Right atrium auricular region (tissue), 2 donors: ENCODE data around the gene RRP7A. TPM values are rescaled to one million over a fixed set of nuclear protein-coding genes. Genes with fewer than 3 reads are reported as not detected.

Experiments
- DNase-seq: peaks from one replicate; pipeline ENCODE4 v3.0.0-alpha.2; 2019; ENCODE audit warnings: low spot score
- H3K27ac ChIP-seq, 2 donors: fragments of 200-600 bp; sonication (generic); 1 replicate in 1 of 2; 2 replicates in 1 of 2; pipeline ENCODE4 v1.5.1; 2016 to 2019
- H3K27me3 ChIP-seq, 2 donors: fragments of 200-600 bp; sonication (generic); one replicate each; pipeline versions ENCODE4 v1.5.1 to v1.6.0; 2017 to 2019
- H3K36me3 ChIP-seq: fragments of 200-600 bp; sonication (generic); one replicate; pipeline ENCODE4 v1.5.1; 2016
- H3K4me1 ChIP-seq, 2 donors: fragments of 200-600 bp; sonication (generic); one replicate each; pipeline versions ENCODE4 v1.5.1 to v1.6.0; 2017 to 2019
- H3K4me3 ChIP-seq, 2 donors: fragments of 200-600 bp; sonication (generic); 1 replicate in 1 of 2; 2 replicates in 1 of 2; pipeline ENCODE4 v1.5.1; 2017 to 2019; ENCODE audit warnings: mild to moderate bottlenecking in 1 of 2, moderate library complexity in 1 of 2
- H3K9me3 ChIP-seq, 2 donors: fragments of 200-600 bp; sonication (generic); one replicate each; pipeline ENCODE4 v1.5.1; 2019
- total RNA-seq, 2 donors: library from RNA; depleted of rRNA; stranded (reverse); fragments of >200 nt; gene quantifications; one replicate each; pipeline ENCODE4 v1.1.0, GENCODE V29; 2016
- TF ChIP-seq, protein P1 (sequence below), 2 donors: fragments of 200-600 bp; sonication (generic); IDR thresholded peaks; one replicate each; pipeline ENCODE4 v1.5.1; 2019; ENCODE audit warnings: antibody characterized with exemption in 2 of 2

The RRP7A gene
- total RNA-seq, 2 donors from 2014 or later, result 12.9 to 19.4 TPM

DNA sequence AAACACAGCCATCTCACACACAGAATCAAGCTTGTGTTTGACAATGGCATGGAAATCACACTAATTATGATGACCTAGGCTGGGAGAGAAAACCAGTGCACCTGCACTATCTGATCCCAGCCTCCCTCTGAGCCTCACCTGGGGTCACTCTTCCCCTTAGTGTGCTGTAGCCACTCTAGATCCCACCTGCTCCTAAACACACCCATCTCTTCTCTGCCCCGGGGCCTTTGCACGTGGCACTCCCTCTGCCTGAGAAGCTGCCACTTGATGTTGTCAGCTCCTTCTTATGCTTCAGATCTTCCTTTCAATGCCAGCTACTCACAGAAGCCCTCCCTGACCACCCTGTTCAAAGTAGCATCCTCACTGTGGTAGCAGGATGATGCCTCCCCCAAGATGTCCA, 44.5 kb downstream of the RRP7A start:
- Histone ChIP-seq H3K9me3 (no peaks in the 10 kb centered on the region), H3K36me3 (no peaks in the 10 kb centered on the region), H3K27ac (no peak overlapping the region), H3K4me1 (no peaks in the 10 kb centered on the region), H3K27me3 (no peaks in the 10 kb centered on the region), H3K4me3 (no peak overlapping the region)
- no peak for DNase-seq
- TF ChIP-seq, protein P1, sequence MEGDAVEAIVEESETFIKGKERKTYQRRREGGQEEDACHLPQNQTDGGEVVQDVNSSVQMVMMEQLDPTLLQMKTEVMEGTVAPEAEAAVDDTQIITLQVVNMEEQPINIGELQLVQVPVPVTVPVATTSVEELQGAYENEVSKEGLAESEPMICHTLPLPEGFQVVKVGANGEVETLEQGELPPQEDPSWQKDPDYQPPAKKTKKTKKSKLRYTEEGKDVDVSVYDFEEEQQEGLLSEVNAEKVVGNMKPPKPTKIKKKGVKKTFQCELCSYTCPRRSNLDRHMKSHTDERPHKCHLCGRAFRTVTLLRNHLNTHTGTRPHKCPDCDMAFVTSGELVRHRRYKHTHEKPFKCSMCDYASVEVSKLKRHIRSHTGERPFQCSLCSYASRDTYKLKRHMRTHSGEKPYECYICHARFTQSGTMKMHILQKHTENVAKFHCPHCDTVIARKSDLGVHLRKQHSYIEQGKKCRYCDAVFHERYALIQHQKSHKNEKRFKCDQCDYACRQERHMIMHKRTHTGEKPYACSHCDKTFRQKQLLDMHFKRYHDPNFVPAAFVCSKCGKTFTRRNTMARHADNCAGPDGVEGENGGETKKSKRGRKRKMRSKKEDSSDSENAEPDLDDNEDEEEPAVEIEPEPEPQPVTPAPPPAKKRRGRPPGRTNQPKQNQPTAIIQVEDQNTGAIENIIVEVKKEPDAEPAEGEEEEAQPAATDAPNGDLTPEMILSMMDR (IDR thresholded peaks at IDR 0.05), result no peak

DNA sequence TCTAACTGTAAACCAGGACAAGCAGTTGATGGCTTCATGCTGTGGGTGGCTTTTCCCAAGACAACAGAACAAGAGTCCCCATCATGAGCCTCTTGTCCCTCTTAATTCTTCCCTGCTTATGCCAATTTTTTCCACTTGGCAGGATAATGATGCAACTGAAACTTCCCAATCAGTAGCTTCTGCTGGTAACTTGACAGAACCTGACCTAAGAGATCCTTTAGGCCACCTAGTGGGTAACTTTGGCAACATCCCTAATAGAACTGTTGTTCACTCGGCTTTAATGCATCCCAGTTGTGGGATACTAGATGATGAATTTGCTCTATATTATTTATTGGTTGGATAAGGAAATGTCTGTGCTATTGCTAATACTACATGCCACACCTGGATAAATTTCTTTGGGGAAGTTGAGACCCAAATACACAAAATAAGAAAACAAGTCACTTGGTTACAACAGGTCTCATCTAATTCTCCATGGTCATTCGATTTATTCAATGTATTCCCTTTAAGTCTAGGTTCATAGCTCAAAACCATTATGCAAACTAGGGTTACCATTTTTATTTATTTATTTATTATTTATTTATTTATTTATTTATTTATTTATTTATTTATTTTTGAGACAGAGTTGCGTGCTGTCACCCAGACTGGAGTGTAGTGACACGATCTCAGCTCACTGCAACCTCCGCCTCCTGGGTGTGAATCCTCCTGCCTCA, 46.0 kb downstream of the RRP7A start:
- Histone ChIP-seq H3K27ac (no peak overlapping the region), H3K4me3 (no peak overlapping the region), H3K36me3 (no peaks in the 10 kb centered on the region), H3K9me3 (no peaks in the 10 kb centered on the region), H3K4me1 (no peaks in the 10 kb centered on the region), H3K27me3 (no peaks in the 10 kb centered on the region)
- TF ChIP-seq, protein P1 (IDR thresholded peaks at IDR 0.05), result peak in 1 of 2 donors; percentile 59
- no peak for DNase-seq

DNA sequence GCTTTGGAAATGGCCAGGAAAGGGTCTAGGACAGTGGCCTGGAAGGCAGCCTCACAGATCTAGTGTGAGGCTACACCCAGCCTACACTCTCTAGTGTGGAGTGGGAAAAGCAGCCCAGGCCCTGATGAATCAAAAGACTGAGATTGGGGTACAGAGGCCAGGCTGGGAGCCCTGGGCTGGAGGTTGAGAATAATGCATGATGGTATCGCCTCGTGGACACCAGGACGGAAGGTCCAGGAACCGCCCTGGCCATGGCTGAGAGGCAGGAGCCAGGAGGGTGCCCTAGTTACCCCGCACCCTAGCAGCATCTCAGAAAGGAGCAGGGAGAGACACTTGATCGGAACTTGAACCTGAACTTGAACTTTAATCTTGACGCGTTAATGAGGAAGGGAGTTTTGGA, 46.9 kb downstream of the RRP7A start:
- TF ChIP-seq, protein P1 (IDR thresholded peaks at IDR 0.05), result no peak
- Histone ChIP-seq H3K36me3 (no peaks in the 10 kb centered on the region), H3K4me1 (no peaks in the 10 kb centered on the region), H3K9me3 (no peaks in the 10 kb centered on the region), H3K4me3 (no peak overlapping the region), H3K27me3 (no peaks in the 10 kb centered on the region), H3K27ac (no peak overlapping the region)
- no peak for DNase-seq

DNA sequence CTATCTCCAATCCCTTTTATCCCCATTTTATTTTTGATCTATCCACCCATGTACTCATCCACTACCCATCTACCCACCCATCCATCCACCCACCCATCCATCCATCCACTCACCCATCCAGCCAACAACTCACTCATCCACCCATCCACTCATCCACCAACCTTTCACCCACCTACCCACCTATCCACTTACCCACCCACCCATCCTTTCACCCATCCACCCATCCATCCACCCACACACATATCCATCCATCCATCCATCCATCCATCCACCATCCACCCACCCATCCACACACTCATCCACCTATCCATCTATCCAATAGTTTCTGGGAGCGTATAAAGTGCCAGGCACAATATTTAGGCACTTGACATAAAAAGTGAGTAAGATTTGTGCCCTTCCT, 48.2 kb downstream of the RRP7A start:
- Histone ChIP-seq H3K4me3 (no peak overlapping the region), H3K9me3 (no peaks in the 10 kb centered on the region), H3K27me3 (no peaks in the 10 kb centered on the region), H3K4me1 (no peaks in the 10 kb centered on the region), H3K36me3 (no peaks in the 10 kb centered on the region), H3K27ac (no peak overlapping the region)
- DNase-seq, result no peak
- TF ChIP-seq, protein P1 (IDR thresholded peaks at IDR 0.05), result no peak

DNA sequence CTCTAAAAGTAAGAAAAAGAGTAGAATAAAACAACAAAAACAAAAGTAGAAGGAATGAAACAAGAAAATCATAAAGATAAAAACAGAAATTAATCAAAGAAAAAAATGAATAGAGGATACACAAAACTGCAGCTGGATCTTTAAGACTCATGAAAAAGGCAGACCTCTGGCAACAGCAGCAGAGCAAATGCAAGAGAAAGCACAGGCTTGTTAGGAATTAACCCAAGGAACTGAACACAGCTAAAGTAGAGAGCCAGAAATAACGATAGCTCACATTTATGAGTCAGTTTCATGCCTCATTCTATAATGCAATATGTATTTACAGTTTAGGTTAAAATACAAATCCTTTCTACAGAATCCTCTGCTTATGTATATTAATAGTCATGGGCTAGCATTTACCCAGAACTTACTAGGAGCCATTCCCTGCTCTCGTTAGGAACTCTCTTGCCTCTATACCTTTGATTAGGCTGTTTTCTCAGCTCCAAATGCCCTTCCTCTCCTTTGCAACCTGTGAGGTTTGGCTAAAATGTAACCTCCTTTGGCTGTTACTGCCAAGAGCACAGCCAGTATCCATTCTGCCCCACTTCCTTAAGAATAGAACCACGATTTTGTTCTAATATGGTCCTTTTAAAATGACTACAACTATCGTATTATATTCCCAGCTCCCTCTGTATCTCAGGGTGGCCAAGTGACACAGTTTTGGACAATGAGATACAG, 49.1 kb downstream of the RRP7A start:
- TF ChIP-seq, protein P1 (IDR thresholded peaks at IDR 0.05), result no peak
- Histone ChIP-seq H3K36me3 (no peaks in the 10 kb centered on the region), H3K27me3 (no peaks in the 10 kb centered on the region), H3K27ac (no peak overlapping the region), H3K4me3 (no peak overlapping the region), H3K9me3 (no peaks in the 10 kb centered on the region), H3K4me1 (no peaks in the 10 kb centered on the region)
- no peak for DNase-seq
